ENCODE data around the gene ZFHX3. TPM values are rescaled to one million over a fixed set of nuclear protein-coding genes. Genes with fewer than 3 reads are reported as not detected.

Gene ZFHX3
- polyA plus RNA-seq, 1 donor from 2014 or later: 26.4 TPM

DNA sequence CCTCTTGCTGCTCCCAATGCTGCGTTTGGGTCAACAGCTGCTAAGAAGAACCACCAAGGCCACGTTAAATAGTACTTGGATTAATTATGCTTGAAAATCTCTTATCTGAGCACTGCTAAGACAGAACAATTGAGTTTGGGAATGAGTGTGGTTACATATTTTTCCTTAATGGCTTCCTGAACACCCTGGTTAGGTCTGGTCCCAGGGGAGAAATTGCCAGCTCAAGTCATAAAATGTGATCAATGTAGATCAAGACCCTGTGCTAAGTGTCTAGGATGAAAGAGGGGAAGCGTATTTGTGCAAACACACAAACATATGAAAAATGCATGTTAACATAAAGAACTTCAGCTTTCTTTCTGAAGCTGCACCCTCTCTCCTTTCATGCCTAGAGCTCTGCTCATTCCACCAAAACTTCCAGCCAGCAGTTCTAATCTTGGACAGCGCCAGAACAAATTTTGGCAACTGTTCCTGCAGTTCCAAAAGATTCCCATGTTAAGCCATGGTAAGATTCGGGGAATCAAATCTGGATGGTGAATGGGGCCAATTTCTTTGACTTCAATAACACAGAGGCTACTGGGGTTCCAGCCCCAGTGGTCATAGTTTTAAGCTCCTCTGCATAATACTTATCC is 72.0 kb downstream of the ZFHX3 start:
- H3K79me2 ChIP-seq (replicated peaks; ENCODE audit: insufficient read depth, low read length): peaks cover 98% of the 10 kb centered on the region
- no peak overlapping the region for H3K4me3 ChIP-seq (ENCODE audit: low read length)
- TF ChIP-seq SMC3 (conservative IDR thresholded peaks at IDR 0.05; ENCODE audit: poor library complexity) (no peak), EZH2 (IDR thresholded peaks at IDR 0.05; ENCODE audit: borderline replicate concordance, insufficient read depth, low read length, poor library complexity, severe bottlenecking) (no peak), POLR2AphosphoS5 (IDR thresholded peaks at IDR 0.05) (no peak), MXI1 (conservative IDR thresholded peaks at IDR 0.05; ENCODE audit: poor library complexity, severe bottlenecking) (no peak), RAD21 (conservative IDR thresholded peaks at IDR 0.05) (no peak), TAF1 (IDR thresholded peaks at IDR 0.05; ENCODE audit: low read depth) (no peak), EP300 (conservative IDR thresholded peaks at IDR 0.05; ENCODE audit: poor library complexity, severe bottlenecking) (no peak)
- TF ChIP-seq, protein P1, sequence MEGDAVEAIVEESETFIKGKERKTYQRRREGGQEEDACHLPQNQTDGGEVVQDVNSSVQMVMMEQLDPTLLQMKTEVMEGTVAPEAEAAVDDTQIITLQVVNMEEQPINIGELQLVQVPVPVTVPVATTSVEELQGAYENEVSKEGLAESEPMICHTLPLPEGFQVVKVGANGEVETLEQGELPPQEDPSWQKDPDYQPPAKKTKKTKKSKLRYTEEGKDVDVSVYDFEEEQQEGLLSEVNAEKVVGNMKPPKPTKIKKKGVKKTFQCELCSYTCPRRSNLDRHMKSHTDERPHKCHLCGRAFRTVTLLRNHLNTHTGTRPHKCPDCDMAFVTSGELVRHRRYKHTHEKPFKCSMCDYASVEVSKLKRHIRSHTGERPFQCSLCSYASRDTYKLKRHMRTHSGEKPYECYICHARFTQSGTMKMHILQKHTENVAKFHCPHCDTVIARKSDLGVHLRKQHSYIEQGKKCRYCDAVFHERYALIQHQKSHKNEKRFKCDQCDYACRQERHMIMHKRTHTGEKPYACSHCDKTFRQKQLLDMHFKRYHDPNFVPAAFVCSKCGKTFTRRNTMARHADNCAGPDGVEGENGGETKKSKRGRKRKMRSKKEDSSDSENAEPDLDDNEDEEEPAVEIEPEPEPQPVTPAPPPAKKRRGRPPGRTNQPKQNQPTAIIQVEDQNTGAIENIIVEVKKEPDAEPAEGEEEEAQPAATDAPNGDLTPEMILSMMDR (IDR thresholded peaks at IDR 0.05; ENCODE audit: poor library complexity, severe bottlenecking): no peak
- TF ChIP-seq, protein P2, sequence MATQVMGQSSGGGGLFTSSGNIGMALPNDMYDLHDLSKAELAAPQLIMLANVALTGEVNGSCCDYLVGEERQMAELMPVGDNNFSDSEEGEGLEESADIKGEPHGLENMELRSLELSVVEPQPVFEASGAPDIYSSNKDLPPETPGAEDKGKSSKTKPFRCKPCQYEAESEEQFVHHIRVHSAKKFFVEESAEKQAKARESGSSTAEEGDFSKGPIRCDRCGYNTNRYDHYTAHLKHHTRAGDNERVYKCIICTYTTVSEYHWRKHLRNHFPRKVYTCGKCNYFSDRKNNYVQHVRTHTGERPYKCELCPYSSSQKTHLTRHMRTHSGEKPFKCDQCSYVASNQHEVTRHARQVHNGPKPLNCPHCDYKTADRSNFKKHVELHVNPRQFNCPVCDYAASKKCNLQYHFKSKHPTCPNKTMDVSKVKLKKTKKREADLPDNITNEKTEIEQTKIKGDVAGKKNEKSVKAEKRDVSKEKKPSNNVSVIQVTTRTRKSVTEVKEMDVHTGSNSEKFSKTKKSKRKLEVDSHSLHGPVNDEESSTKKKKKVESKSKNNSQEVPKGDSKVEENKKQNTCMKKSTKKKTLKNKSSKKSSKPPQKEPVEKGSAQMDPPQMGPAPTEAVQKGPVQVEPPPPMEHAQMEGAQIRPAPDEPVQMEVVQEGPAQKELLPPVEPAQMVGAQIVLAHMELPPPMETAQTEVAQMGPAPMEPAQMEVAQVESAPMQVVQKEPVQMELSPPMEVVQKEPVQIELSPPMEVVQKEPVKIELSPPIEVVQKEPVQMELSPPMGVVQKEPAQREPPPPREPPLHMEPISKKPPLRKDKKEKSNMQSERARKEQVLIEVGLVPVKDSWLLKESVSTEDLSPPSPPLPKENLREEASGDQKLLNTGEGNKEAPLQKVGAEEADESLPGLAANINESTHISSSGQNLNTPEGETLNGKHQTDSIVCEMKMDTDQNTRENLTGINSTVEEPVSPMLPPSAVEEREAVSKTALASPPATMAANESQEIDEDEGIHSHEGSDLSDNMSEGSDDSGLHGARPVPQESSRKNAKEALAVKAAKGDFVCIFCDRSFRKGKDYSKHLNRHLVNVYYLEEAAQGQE (IDR thresholded peaks at IDR 0.05; ENCODE audit: borderline replicate concordance): no peak
- no peaks in the 10 kb centered on the region for H3K9me3 ChIP-seq (ENCODE audit: low read length)
- H3K27me3 ChIP-seq (ENCODE audit: insufficient read depth, low read depth, low read length): no peaks in the 10 kb centered on the region
- no peaks in the 10 kb centered on the region for H3K36me3 ChIP-seq (ENCODE audit: insufficient read depth, low read length)
- H2AFZ ChIP-seq (ENCODE audit: low read depth, low read length): no peak overlapping the region
- no peak overlapping the region for H3K27ac ChIP-seq (ENCODE audit: low read length)
- no peaks in the 10 kb centered on the region for H3K9me2 ChIP-seq (ENCODE audit: insufficient read depth, low read length)
- H3K9ac ChIP-seq (ENCODE audit: low read length): no peak overlapping the region
- peaks cover 91% of the 10 kb centered on the region for H4K20me1 ChIP-seq (ENCODE audit: insufficient read depth)
- no peak overlapping the region for H3K4me2 ChIP-seq (ENCODE audit: low read length)
- H3F3A ChIP-seq (ENCODE audit: insufficient read depth, low read length, poor library complexity, severe bottlenecking): no peaks in the 10 kb centered on the region

DNA sequence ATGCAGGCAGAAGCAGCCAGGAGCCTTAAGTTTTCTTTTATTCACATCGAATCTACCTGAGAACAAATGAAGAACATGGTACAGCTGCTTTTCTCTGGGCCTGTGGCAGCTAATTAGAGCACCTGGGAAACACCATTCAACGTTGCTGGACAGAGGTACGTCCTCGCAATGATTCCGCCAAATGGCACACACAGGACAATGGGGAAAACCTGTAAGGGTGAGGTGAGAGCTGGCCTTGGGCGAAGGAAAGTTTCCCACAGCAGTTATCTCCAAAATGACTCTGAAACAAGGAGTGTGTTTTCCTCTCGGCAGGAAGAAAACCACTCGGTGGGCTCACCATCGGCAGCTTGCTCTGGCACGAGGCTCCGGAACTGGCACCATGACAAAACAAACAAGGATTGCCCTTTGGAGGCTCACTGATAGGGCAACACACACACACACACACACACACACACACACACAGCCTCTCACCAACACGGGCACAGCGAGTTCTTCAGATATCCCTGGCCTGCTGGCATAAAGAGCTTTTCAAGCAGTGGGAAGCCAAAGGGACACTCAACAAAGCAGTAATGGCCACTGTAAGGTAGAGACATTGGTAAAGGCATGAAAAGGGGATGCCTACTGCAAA is 73.7 kb downstream of the ZFHX3 start:
- peaks cover 91% of the 10 kb centered on the region for H4K20me1 ChIP-seq (ENCODE audit: insufficient read depth)
- TF ChIP-seq MXI1 (conservative IDR thresholded peaks at IDR 0.05; ENCODE audit: poor library complexity, severe bottlenecking): no peak
- TF ChIP-seq, protein P1 (IDR thresholded peaks at IDR 0.05; ENCODE audit: poor library complexity, severe bottlenecking): no peak
- TF ChIP-seq RAD21 (conservative IDR thresholded peaks at IDR 0.05): no peak
- TF ChIP-seq EP300 (conservative IDR thresholded peaks at IDR 0.05; ENCODE audit: poor library complexity, severe bottlenecking): no peak
- no peak overlapping the region for H3K4me2 ChIP-seq (ENCODE audit: low read length)
- H3F3A ChIP-seq (ENCODE audit: insufficient read depth, low read length, poor library complexity, severe bottlenecking): no peaks in the 10 kb centered on the region
- H3K9ac ChIP-seq (ENCODE audit: low read length): no peak overlapping the region
- H3K27me3 ChIP-seq (ENCODE audit: insufficient read depth, low read depth, low read length): no peaks in the 10 kb centered on the region
- no peak overlapping the region for H3K4me3 ChIP-seq (ENCODE audit: low read length)
- H3K9me3 ChIP-seq (ENCODE audit: low read length): no peaks in the 10 kb centered on the region
- H2AFZ ChIP-seq (ENCODE audit: low read depth, low read length): no peak overlapping the region
- peaks cover 98% of the 10 kb centered on the region for H3K79me2 ChIP-seq (replicated peaks; ENCODE audit: insufficient read depth, low read length)
- H3K36me3 ChIP-seq (ENCODE audit: insufficient read depth, low read length): no peaks in the 10 kb centered on the region
- no peak overlapping the region for H3K27ac ChIP-seq (ENCODE audit: low read length)
- H3K9me2 ChIP-seq (ENCODE audit: insufficient read depth, low read length): no peaks in the 10 kb centered on the region

Data from neural cell (in vitro differentiated cells).